GM18517 (cell line): ENCODE measurements around the gene SULT1C4.

Source experiments
- ATAC-seq: cut with Tn5 transposase; IDR thresholded peaks from one replicate; pipeline ENCODE4 v1.9.1; 2021; ENCODE audit warnings: mild to moderate bottlenecking, moderate library complexity; ENCODE audit not compliant: unreplicated experiment

SULT1C4 gene

DNA sequence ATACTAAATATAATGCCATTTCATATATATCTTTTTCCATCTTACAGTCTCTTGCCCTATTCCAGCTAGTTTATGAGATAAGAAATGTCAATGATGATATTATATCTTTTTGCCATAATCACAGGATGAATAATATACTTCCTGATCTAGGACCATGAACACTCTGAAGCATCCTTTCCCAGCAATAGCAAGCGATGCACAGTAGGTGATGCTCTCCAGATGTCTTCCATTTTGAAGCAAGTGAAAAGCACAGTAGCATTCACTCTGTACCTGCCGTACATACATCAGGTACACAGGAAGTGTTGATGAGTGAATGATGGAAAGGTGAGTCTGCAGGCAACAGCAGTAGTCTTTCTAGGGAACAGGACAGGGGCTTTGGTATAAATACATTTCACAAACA lies 8.6 kb upstream of the SULT1C4 start:
- ATAC-seq = no peak

DNA sequence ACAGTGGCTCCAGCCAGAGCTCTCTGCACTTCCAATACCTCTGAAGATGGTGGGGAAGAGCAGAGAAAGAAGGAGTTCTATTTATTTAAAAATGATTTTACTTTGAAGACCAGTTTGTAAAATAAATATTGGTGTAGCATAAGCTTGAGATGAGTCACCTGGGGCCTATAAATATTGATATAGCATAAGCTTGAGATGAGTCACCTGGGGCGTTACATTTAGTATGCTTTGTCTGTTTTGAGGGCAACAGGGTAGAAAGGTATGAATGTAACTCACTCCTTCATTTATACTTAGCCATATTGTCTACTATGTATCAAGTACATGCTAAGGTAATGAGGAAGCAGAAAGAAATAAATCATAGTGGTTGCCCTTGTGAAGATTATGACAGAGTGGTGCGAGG lies 7.7 kb upstream of the SULT1C4 start:
- ATAC-seq = no peak

DNA sequence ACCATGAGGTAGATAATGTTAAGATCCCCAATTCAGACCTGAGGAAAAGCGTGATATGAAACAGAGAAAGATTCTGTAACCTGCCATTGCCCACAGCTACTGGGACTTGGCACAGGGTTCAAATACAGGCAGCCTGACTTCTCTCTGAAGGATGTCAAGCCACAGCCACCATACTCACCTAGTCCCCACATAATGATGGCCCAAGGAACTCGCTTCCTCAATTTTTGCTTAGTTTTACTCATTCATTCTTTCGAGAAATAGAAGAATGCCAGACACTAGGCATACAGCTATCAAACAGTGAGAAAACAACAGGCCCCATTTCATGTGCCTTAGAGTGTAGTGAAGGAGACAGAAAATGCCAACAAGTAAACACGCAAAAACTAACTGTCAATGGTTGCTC lies 980 bp upstream of the SULT1C4 start:
- no peak for ATAC-seq

DNA sequence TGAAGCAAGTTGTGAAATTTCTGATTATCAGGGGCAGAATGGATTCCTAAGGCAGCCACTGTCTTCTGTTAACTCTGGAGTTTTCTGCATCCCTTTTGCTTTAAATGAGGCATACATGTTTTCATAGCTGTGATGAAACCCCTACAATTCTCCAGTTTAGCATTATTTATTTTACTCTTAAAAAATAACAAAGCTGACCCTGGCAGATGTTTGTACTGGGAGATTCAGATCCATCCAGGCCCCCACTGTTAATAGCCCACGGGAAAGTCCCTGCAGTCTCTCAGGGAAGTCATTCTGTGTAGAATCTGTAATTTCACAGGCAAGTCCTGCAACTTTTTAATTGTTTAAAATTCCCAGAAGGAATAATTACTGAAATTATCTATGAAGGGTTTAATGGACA lies 353 bp upstream of the SULT1C4 start:
- ATAC-seq = no peak

DNA sequence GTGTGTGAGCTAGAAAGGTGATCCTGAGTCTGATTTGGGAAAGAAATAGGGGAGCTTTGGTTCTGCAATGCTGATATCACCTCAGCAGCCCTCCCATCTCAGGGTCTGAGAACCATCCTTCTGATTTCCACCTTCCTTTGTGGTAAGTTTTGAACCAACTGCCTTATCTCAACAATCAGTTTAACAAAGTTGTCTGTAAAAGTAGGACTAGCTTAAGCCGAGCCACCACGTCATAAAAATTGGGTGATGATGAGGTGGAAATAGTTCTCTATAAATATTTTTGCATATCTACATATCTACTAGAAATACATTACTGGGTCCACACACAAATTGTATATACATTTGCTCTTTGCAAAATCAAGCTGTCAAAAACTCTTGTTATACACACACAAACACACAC lies 1.1 kb downstream of the SULT1C4 start:
- ATAC-seq = no peak

DNA sequence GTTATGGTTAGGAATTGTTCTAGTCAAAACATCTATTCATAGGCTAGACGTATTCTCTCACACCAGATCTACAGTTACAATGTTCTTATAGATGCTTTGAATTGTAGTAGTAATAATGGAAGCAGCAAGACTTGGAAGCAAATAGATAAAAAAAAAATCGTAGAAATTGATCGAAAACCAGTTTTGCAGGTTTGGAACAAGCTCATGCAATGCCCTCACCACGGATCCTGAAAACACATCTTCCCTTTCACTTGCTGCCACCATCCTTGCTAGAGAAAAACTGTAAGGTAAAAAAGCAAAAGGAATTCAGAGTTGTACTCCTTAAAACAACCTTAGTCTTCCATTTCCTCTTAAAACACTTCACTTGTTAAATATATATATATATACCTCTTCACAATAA lies 4.4 kb downstream of the SULT1C4 start:
- ATAC-seq = no peak

DNA sequence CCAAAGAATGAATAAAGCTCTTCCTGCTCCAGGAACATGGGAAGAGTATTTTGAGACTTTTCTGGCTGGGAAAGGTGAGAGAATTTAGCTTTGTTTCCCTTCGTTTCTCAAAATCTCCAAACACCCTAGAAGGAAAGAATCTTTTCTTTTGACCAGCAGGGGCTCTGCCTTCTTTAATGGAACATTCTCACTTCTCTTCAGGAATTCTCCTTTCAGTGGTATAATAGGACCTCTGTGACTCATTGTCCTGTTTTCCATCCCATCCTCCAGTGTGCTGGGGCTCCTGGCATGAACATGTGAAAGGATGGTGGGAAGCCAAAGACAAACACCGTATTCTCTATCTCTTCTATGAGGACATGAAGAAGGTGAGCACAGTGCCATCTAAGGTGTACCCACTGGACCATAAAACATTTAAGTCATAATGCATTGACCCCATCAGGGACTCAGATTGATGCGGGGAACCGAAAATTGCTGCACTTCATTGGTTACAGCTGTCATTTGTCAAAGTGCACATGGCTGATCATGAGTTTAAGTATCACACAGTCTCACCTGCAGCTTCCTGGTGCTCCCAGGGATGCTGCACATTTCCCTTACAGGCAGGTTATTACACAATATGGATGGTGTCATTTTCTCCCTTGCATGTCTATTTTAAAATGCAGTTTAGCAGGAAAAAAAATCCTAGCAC lies 5.5 kb downstream of the SULT1C4 start:
- ATAC-seq = no peak

DNA sequence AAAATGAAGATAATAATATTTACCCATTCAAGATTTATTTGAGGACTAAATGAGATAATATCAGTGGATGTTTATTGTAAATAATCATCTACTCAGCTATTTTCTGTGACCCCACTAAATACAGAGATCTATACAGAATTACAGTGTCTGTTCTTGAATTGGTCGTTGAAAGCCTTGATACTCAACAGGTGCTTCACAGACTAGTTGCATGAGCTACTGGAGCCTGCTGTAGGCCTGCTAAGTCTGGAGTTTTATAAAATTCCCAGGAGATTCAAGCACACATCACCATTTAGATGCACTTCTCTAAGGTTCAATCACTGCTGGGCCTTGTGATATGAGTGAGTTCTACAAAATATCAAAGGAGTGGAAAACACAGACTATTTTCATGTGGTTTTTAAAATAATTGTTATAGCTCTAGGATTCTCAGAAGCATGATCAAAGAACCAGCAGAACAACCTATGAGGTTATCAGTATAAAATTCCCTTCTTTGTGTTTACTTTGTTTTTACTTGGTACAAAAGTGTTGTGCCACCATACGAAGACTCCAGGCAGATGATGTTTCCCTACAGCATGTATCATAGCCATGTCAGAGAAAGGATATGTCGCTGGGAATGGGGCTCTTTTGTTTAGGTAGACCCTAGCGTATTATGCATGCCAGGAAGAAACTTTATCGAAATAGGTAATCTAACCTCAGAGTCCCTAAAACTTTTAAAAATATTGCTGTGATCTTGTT lies 7.1 kb downstream of the SULT1C4 start:
- ATAC-seq = no peak

DNA sequence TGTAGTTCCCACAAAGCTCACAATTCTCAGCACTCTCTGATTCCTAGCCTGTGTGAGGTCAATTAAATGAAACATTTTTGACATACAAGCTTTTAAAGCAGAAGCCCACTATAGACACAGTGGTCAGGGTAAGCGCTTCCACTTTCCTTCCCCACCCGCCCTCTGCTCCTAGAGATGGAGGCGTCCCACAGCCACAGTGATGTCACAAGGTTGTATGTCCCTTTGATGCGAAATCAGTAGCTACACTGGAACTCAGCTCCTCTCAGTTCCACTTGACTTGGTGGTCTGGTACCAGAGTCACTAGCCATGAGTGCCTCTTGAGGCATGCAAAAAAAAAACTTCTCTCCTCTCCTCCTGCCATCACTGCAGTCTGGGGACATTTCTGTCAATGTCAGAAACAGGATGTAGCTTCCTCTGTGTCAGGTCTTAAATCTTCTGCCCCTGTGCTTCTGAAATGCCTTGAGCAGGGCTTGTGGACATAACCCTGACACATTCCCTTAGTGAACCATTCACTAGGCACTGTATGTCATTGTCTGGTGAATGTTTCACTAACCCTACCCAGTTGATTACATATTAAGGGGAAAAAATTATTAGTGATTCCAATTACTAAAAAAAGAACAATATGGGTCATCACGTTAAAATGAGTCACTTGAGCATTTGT lies 7.8 kb downstream of the SULT1C4 start:
- no peak for ATAC-seq

DNA sequence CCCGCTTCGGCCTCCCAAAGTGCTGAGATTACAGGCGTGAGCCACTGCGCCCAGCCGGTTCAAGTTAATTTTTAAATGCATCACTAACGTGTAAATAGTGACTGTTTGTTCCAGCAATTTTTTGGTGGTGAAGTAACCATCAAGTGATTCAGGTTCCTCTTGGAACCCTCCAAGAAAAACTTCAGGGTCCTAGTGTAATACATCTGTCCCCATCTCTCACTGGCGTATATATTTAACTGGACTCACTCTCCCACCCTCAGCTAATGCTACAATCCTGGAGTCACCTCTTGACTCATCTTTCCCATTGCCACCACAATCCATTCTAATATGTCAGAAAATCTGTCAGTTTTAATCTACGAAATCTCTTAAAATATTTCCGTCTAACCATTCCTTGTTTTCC lies 10.3 kb downstream of the SULT1C4 start:
- no peak for ATAC-seq

DNA sequence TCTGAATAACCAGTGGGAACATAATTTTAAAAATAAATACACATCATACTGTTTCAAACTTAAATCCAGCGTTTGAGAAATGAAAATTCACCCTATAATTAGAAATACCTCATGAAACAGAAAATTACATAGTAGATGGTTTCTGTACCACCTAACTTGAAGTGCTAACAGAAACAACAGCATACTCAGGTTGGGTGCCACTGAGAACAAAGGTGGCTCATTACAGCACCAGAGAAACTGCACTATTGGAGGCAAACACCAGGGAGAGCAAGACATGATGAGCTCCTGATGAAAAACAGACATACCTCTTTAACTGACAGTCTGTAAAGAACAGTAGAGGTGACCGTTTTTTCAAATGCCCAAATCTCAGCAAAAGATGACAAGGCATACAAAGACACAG lies 12.6 kb downstream of the SULT1C4 start:
- ATAC-seq = no peak

DNA sequence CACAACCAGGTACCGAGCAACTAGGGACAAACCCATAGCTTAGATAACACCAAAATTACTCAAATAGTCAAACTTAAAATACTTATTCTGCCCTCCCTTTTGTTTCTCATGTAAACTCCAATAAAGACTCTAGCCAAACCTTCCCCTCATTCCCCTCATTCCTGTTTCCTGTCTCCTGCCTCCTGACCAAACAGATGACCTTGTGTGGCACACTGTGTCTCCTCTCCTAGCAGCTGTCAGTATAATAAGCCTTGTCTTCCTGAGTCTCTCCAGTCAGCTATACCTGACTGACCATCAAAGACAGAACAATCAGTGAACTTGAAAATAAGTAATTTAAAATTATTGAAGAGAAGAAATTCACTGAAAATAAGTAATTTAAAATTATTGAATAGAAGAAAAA lies 14.3 kb downstream of the SULT1C4 start:
- no peak for ATAC-seq

DNA sequence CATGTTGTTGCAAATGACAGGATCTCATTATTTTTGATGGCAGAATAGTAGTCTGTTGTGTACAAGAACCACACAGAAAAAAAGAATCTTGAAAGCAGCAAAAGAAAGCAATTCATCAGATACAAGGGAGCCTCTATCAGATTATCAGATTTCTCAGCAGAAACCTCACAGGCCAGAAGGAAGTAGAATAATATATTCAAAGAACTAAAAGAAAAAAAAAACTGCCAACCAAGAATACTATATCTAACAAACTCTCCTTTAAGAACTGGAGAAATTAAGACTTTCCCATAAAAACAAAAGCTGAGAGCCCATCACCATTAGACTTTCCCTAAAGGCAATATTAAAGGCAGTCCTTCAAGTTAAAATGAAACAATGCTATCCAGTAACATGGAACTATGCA lies 15.4 kb downstream of the SULT1C4 start:
- no peak for ATAC-seq

DNA sequence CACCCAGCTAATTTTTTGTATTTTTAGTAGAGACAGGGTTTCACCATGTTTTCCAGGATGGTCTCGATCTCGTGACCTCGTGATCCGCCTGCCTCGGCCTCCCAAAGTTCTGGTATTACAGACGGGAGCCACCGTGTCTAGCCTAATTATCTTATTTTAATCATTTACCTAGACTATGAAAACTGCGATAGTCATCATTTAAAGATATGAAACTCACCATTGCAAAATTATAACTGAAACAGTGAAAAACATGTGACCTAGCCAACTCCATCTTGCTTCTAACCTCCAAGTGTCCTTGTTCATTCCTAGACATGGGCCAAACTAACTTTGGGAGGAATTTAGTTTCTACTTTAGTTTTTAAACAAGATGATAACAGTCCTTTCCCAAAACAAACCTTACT lies 17.4 kb downstream of the SULT1C4 start:
- ATAC-seq = no peak

DNA sequence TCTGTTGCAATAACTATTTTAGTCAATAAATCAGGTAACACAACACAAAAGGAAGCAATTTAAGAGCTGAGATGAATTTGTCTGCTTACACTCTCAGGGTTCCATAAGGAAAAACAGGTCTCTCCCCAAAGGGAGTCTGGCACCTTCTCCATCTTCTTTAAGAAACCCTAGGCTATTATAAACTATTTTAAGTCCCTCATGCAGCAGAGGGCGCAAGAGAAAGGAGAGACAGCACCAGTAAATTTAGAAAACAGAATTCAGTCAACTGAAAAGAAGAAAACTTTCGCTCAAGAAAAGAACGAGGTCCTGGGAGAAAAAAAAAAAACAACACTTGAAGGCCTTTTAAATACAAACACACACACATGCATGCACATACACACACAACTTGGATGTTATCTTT lies 19.1 kb downstream of the SULT1C4 start:
- ATAC-seq = no peak

DNA sequence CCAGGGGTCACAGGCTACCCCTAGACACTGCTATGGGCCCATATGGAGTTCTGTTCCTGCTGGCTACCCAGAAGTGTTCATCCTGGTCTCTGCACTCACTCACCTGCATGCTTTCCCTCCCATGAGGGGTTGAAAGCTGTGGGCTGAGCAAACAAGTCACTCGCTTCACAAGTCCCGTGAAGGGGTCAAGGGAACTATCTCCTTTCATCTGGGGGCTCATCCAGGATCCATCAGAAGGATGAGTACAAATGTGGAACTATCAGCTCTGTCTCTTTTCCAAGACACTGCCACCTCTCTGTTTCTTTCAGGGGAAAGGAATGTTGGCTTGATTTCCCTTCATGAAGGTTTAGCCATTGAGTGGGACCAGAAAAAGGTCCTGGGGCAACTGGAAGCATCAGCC lies 21.7 kb downstream of the SULT1C4 start:
- ATAC-seq = no peak

DNA sequence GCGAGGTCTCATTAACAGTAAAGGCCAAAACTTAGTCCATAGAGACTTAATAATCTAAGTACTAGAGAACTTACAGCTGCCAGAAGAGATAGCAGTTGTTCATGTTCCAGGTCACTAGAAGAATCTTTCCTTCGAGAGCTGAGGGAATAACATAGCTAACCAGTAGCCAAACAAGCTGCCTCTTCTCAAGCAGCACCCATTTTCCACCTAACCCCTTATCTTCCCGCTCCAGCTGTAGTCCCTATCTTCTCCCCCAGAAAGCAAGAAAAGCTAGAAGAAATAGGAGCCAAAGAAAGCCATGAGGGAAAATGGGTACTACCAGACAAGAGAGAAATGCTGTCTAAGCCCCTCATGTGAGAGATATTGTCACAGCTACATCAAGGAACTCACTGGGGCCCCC lies 24.0 kb downstream of the SULT1C4 start:
- ATAC-seq = no peak

DNA sequence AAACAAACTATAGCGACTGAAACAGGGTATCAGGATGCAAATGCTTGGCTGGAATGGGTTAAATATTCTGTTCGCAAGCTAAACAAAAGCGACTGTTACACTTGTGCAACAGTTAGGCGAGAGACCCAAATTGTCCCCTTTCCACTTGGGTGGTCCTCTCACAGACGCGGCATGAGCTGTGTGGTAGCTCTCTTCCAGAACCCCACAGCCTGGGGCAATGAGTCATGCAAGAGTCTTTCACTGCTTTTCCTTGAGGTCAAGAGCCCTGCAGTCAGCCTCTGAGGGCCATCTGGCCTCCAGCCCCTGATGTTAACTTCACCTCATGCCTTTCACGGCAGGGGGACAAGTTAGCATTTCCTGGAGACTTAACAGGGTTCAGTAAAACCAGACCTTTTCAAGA lies 25.7 kb downstream of the SULT1C4 start:
- ATAC-seq = no peak

DNA sequence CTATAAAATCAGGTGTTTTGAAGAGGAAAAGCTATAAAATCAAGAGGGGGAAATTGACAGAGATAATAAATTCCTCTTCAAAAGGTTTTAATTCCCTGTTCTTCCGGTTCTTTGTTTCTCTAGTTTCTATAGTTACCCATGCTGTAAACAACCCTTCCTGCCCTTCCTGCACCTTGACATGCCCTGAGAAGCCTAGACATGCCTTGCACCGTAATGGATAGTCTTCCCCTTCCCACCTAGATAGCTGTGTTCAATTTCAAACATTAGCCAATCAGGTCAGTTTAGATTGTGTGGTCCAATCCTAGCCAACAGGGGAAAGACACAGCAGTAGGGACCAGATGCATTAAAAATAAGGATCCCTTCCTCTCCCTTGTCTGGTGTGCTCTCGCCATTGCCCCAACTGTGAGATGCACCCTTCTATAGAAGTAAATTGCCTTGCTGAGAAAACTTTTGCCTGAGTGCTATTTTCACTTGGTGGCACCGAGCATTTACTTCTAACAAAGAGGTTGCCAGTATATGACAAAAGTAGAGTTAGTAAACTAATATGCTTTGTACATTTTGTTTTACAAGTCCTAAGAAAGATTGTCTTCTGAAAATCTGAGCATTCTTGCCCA lies 27.1 kb downstream of the SULT1C4 start:
- no peak for ATAC-seq

DNA sequence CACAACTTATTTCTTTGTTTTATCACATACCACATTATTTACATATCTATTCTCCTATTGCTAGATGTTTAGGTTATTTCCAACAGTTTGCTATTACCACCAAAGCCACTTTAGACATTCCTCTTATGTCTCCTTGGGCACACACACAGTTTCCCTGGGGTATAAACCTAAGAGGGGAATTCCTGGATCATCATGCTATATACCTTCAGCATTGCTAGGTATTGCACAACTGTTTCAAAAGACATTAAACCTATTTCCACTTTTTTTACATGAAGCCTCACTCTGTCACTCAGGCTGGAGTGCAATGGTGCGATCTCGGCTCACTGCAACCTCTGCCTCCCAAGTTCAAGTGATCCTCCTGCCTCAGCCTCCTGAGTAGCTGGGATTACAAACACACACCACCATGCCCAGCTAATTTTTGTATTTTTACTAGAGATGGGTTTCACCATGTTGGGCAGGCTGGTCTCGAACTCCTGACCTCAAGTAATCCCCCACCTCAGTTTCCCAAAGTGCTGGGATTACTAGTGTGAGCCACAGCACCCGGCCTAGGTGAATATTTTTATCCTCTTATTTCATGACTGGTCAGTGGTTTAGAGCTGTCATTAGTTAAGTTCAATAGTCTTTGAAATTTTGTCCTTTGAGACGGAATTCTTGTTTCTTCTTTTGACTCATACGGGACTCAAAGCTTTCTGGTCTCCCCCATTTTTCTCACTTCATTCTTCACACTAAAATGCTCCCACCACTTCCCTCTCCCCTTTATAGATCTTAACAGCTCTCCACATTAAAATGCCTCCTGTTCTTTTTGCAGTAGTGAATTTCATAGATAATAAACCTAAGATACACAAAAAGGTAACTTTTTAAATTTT lies 30.3 kb downstream of the SULT1C4 start:
- no peak for ATAC-seq

DNA sequence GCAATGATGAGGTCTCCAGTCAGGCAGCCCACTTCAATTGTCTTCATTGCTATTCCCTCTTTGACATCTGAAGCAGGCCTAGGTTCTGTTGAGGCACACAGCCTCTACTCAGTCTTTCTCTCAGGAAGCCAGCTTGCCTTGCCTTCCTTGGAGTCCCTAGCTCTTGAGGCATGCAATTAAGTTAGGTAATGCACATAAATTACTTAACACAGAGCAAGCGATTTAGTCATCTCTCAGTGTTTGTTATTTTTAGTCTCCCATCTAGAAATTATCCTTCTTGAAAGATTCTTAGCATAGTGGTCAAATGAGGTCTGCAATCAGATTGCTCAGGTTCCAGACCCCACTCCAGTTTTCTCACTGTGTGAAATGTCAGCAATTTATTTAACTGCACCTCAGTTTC lies 32.0 kb downstream of the SULT1C4 start:
- ATAC-seq = no peak
